GM18505 (cell line): ENCODE results near the gene TK2.
"Not testable (repeated sequence)": the region's sequence is repeated elsewhere in the genome, so short reads cannot be mapped to it uniquely, and the experiment has no call there.

Source experiments
- ATAC-seq: cut with Tn5 transposase; IDR thresholded peaks from one replicate; pipeline ENCODE4 v1.9.1; 2021; ENCODE audit not compliant: unreplicated experiment
- POLR2A ChIP-seq: IDR thresholded peaks from 4 replicates; pipeline ENCODE4 v1.6.1; 2011; ENCODE audit warnings: borderline replicate concordance; ENCODE audit not compliant: insufficient read depth, insufficient read length; ENCODE audit errors: extremely low read depth

Gene TK2

DNA sequence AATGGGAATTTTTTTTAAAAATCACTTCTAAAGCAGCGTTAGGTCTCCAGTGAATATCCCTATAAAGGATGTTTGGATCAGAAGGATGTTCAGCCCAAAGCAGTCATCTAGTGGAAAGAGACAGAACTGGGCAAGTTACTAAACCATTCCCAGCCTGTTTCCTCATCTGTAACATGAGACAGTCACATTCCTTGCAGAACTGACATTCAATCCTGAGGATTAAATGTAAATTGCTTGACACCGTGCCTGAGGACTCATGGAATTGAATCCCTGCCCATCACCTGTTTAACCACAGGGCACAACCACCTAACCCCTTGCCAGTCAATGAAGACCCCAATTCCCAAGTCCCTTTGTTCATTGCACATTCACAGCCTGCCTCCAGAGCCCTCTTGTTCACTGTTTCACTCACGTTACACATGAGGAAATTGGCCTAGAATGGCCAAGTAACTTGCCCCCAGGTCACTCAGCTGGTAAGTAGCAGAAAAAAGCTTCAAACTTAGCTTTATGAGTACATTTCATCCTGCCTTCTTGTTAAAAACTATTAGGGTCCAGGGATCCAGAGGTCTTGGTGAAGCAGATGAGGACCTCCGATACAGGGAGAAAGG lies 30.8 kb upstream of the TK2 start:
- no peak for ATAC-seq
- no peak for TF ChIP-seq POLR2A

DNA sequence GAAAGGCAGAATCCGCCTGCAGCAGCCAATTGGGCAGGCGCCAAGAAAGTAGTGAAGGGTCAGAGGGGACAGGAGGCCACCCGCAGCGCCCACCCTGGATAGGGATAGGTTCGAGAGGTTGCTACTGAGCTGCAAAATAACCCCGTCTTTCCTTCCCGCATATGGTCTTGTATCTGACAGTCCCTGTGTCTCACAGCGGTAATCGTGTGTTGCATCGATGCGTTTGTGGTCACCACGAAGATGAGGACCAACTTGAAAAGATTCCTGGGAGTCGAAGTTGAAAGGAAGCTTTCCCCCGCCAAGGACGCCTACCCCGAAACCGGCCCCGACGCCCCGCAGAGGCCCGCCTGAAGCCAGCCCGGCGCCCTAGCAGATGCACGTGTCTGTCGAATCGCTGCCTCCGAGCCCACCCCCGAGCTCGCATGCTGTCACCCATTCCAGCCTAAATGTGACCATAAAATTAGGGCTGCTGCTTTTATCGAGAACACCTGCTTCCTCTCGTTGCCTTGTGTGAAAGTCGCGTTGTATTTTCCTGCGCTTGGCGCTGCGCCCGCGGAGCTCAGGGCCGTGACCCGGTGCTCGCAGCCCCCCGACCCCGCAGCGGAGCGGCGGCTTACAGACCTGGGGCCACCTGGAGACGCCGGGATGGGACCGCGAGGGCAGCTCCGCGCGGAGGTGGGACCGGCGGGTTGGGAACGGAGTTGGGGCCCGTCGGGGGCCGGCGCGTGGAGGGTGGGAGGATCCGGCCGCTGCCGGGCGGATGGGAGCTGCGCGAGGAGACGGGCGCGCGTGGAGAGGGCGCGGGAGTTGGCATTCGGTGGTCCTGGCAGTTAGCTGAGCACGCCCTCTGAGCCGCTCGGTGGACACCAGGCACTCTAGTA lies 29.0 kb upstream of the TK2 start, which contains the start of gene CMTM2:
Gene CMTM2, plus strand, starts transcription at position 813 of the 881 bp plus-strand sequence. CDS start 145 bp downstream, outside the sequence.
- ATAC-seq, result no peak
- TF ChIP-seq POLR2A, result no peak

DNA sequence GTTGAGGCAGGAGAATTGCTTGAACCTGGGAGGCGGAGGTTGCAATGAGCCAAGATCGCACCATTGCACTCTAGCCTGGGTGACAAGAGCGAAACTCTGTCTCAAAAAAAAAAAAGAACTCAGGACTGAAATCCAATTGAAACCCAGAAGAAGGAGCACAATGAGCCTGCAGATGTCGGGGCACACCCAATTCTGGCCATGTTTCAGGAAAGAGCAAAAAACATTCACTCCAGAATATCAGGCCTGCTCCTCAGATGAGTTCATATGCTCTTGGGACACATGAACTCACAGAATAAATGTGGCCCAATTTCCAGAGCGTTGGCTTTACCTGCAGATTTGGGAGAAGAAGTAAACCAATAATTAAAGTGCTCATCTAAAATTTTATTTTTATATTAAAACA lies 26.4 kb upstream of the TK2 start:
- TF ChIP-seq POLR2A, result no peak
- ATAC-seq, result no peak

DNA sequence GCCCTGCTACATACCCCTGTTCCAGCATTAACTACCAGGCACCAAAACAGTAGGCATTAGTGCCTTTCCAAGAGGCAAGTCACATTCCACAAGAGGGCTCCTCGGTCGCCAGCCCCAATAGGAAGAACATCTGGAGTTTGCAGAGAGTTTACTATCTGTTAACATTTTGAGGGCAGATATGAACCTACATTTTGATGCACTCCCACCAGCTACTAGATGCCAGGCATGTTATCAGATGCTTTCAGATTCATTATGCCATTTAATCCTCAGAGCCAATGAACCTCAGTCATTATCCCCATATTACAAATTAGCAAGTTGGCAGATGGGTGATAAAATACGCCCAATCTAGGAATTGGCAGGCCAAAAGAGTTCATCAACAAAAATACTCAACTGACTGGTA lies 25.1 kb upstream of the TK2 start:
- no peak for ATAC-seq
- TF ChIP-seq POLR2A, result no peak

DNA sequence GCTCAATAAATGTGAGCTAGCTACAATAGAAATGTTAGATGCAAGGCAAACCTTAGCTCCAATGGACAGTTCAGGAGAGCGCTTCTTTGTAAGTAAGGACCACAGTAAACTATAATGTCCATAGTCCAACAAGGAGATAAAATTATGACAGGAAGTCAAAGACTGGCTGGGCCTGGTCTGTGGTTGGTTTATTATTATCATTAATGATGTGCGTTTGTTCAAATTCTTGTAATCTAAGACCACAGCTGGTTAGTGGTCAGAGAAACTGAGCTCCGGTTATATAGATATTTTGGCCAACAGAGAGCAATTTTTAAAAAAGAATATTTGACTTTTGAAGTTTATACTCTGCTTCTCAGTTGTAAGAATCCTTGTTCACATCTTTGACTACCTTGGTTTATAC lies 24.6 kb upstream of the TK2 start:
- no peak for TF ChIP-seq POLR2A
- ATAC-seq, result no peak

DNA sequence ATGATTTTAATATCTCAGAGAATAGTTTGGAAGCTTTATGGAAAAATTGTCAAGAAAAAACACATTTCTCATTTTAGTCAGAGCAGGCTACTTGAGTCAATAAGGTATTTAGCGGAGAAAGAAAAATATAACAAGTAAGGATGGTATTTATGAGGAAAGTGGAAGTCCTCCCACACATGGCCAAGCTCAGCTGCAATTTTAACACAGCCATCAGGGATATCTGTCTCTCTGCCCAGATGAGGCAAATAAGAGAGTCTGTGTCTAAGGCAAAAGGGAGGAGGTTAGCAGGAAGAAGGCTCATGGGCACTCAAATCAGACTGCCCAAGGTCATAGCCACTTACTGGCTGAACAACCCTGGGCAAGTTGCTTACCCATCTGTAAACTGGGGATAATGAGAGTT lies 24.2 kb upstream of the TK2 start:
- ATAC-seq, result no peak
- TF ChIP-seq POLR2A, result no peak

DNA sequence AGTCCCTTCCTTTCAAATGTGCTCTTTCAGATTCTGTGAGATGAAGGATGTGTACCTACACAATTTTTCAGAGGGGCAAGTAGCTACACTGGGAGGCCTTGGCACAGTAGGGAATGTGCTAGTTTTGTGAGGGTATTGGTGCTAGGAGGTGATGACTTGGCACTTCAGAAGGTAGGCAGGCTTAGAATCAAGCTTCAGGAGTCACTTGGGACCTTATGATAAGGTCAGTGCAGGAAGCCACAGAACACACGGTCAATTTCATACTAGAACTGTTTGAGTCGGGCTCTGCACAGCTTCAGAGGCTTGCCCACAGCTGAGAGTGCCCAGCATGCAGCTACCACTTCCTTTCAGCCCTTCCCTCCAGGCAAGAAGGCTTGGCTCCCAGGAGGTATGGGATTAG lies 22.4 kb upstream of the TK2 start:
- TF ChIP-seq POLR2A, result no peak
- ATAC-seq, result no peak

DNA sequence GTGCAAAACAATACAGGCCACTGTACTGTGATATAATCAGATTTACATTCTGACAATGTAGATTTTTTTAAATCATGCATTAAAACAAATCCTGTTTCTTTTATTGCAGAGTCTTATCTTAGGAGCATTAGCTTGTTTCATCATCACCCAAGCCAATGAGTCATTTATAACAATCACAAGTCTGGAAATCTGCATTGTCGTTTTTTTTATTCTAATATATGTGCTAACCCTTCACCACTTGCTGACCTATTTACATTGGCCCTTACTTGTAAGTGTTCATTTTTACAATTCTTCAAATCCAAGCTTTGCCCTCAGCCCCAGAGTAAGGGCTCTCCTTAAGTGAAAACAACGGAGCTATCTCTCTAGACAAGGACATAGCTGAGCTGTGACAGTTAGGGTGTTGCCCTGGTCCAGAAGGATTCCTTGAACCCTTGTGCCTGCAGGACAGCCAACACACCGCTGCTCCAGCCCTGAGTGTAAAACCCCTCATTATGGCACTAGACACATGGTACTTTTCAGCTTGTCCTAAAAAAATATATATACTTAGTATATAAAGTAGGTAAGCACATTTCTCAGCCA lies 20.0 kb upstream of the TK2 start:
- ATAC-seq, result no peak
- no peak for TF ChIP-seq POLR2A

DNA sequence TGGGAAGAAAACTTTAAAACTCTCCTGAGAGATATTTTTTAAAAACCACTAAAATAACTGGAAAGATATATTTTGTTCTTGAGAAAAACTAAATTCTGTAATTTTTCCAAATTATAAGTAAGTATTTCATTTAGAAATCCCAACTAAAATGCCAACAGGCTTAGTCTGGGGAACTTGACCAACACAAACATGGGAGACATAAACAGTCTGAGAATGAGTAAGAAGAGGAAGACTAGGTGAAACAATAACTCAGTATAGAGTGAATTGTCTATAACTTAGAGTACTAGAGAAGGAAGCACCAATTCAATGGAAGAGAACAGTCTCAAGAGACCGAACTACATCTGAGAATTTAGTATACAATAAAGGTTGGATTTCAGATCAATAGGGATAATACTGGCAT lies 19.2 kb upstream of the TK2 start:
- ATAC-seq, result no peak
- no peak for TF ChIP-seq POLR2A

DNA sequence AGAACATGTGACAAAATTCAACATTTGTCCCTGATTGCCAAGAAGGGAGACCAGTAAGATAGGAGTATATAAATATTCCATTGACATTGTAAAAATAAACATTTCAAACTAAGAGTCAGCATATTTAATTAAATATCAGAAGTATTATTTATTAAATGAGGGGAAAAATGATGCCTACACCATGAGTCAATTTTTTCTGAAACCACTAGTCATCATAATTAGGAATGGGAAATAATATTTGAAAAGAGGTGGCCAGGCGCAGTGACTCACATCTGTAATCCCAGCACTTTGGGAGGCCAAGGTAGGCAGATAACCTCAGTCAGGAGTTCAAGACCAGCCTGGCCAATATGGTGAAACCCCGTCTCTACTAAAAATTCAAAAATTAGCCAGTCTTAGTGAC lies 18.4 kb upstream of the TK2 start:
- no peak for TF ChIP-seq POLR2A
- ATAC-seq, result no peak

DNA sequence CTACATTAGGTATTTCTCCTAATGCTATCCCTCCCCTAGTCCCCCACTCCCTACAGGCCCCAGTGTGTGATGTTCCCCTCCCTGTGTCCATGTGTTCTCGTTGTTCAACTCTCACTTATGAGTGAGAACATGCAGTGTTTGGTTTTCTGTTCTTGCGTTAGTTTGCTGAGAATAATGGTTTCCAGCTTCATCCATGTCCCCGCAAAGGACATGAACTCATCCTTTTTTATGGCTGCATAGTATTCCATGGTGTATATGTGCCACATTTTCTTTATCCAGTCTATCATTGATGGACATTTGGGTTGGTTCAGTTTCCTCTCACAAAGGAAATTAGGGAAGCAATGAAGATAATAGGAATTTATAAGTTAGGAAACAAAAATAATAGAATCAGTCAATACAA lies 17.3 kb upstream of the TK2 start:
- ATAC-seq, result not testable (repeated sequence)

DNA sequence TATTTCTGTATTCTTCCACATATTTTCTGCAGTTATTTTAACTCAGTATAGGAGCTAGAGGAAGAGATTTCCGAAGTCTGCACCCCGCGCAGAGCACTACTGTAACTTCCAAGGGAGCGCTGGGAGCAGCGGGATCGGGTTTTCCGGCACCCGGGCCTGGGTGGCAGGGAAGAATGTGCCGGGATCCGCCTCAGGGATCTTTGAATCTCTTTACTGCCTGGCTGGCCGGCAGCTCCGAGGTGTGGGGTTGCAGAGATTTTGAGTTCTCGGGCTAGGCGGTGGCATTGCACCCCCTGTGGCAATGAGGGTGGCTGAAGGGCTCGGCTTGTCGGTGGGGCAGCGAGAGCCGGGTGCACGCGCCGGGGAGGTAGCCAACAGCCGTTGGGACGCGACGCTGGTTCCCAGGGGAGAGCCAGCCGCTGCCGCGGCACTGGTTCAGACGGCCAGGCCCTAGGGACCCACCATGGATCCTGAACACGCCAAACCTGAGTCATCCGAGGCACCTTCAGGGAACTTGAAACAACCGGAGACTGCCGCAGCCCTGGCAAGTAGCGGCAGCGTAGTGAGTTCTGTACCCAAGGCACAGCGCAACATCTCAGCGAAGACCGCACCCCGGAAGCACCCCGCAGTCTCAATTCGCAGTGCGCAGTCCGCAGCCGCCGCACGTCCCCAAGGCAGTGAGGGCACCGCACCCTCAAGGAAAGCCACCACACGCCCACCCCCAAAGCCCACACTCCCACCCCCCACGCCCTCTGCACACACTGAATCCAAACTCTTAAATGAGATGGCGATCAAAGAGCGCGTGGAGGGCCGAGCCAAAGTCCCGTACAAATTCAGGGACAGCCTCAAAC lies 16.4 kb upstream of the TK2 start, which contains the start of gene CMTM1:
Gene CMTM1, plus strand, starts transcription at position 389 of the 851 bp plus-strand sequence. Its CDS starts 75 bp downstream, at position 464.
- no peak for TF ChIP-seq POLR2A
- ATAC-seq, result no peak
